Medulla oblongata (tissue), 1 donor: ENCODE measurements around the gene KCTD5.
"Not testable (repeated sequence)": the region's sequence is repeated elsewhere in the genome, so short reads cannot be mapped to it uniquely, and the experiment has no call there.

Experiments used
- DNase-seq: peaks from one replicate; pipeline ENCODE4 v3.0.0-alpha.2; 2015; ENCODE audit errors: extremely low spot score

Gene KCTD5

GRCh38 chr16:2710021-2710710 is 27.8 kb downstream of the KCTD5 start:
- no peak for DNase-seq

DNA sequence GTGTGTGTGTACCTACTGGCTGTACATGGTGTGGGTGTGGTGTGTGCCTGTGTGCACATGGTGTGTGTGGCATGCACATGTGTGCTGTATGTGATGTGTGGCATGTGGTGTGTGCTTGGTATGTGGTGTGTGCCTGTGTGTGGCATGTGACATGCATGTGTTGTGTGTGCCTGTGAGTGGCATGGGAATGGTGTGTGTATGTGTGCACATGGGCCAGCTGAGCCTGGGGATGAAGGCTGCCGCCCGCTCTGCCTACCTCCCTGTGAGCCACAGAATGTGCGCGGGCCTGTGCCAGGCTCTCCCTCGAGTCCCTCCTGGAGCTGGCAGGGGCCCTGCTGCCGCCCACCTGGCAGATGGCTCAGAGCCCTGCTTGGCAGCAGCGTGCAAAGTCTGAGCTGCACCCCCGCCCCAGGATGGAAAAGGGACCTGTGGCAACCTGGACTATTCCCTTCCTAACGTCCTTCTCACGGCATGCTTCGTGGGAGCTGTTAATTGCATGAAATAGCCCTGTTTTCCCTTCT is 28.4 kb downstream of the KCTD5 start:
- no peak for DNase-seq

DNA sequence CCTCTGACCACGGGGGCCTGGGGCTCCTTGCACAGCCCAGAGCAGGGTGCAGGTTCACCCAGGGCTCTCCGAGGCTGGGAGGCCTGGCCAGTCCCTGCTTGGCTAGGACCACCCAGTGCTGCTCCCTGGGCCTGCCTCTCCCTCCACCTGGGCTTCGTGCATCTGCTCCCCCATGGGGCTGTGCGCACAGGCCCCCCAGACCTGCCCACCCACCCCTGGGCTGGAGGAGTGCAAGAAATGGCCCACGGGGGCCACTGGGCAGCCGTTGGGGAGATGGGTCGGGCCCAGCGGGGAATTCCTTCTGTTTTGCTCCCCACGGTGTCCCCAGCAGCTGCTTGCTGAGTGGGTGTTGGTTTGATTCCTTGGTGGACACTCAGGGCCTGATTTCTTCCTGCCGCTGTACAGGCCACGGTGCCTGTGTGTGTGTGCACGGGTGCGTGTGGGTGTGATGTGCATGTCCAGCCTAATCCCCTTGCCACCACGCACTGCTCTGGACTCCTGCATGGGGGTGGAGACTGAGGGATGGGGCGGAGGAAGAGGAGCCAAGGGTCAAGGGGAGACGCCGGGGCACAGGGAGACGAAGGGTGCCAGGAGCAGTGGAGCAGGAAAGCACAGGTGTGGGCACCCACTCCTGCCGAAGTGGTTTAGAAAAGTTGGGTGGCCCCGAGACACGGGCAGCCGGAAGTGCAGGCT is 29.2 kb downstream of the KCTD5 start:
- no peak for DNase-seq

DNA sequence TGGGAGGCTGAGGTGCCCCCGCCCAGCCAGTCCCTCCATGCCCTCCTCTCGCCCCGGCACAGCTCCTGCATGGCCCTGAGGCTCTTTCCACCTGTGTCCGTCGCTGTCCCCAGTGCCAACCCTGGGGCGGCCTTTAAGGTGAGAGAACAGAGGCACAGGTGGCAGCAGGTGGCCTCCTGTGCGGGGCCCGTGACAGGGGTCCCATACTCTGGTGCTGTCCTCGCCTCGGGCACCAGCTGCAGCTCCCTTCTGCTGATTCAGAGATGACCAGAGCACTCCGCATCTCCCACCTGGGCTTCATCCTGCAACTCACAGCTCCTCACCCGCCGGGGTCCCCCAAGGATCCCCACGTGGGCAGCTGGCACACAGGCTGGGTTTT is 29.7 kb downstream of the KCTD5 start:
- no peak for DNase-seq

- no peak for DNase-seq
Observed at GRCh38 chr16:2712546-2712945, 30.2 kb downstream of the KCTD5 start.

DNA sequence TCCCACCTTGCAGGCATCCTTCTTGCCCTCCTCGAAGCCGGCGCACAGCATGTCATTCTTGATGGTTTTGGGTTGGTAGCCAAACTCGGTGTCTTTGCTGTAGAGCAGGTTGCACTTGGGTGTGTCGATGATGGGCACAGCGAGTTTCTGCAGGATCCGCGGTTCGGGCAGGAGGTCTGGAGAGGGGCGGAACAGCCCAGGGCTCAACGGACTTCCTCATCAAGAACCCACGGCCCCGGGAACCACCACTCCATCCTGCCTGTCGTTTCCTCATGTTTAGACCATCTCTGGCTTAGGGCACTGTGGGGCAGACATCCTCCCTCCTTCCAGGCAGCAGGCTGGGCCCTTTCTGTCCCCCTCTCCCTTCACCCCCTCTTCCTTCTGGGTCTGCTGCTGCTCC is 31.2 kb downstream of the KCTD5 start:
- no peak for DNase-seq

- DNase-seq, result no peak
Observed at GRCh38 chr16:2713985-2714774, 31.9 kb downstream of the KCTD5 start.

DNA sequence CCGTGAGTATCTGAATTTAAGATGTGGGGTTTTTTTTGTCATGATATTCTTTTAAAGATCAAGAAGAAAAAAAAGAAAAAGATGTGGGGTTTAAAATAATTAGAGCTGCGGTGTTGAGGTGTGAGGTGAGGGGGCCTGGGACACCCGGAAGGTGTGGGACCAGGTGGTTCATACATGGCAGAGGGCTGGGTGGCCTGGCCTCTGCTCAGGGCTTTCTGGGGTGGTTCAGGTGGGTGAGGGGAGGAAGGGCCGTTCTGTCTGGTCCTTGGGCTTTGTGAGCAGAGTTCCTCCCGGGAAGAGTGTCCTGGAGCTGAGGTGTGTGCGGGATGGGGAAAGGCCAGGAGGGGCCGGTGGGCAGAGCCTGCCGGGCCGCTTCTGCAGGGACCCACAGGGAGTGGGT is 32.7 kb downstream of the KCTD5 start:
- DNase-seq, result no peak

GRCh38 chr16:2715519-2715918 is 33.2 kb downstream of the KCTD5 start:
- peak; percentile 15 for DNase-seq

DNA sequence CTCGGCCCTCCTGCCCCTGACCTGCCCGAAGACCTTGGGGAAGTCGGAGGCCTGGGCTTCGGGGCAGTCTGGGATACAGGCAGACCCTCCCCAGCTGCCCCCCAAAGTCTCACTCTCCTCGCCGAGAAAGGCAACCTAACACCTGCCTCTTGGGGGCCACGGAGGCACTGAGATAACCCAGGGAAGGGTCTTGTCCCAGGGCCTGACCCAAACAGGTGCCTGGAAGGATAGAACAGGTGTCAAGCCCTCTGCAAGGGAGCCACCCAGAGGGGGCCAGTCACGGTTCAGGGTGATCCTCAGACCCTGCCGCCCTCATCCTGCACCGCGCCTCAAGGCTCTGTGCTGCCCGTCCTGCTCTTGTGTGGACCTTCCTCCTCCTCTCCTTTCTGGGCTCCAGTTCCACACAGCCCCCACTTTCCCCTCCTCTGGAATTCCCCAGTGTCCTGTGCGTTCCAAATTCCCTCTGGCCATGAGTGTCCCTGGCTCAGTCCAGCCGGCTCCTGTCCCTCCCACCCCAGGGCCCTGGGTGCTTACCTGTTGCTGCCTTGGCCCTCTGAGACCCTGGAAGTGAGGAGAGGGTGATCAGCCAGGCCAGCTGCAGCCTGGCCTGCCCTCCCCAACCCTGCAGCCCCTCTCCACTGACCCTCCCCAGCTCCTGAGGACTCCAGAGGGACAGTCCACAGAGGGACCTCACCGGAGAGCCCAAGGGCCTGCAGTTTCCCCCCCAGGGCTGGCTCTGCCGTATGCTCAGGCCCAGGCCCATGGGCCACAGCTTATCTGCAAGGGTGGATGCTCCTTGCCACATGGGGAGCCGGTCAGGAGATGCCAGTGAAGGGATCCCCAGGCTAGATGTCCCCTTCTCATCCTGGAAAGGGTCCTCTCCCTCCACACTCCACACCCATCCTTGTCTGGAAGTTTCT is 33.9 kb downstream of the KCTD5 start:
- DNase-seq, result no peak

DNA sequence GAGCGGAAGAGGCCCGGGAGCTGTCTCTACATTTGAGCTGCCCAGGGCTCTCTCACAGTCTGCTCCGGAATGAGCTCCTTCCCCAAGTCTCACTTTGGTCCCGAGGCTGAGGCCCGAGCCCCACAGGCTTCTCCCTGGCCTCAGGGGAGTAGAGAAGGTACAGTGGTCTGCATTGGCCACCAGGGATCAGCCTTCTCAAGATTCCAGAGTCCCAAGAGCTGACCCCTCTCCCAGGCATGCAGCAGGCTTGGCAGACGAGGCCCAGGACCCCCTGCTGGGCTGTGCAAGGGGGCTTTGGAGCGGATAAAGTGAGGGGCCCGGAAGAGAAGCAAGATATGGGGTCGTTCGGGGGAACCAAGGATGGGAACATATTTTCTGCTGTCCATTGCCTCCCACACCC is 34.6 kb downstream of the KCTD5 start:
- DNase-seq, result no peak

DNA sequence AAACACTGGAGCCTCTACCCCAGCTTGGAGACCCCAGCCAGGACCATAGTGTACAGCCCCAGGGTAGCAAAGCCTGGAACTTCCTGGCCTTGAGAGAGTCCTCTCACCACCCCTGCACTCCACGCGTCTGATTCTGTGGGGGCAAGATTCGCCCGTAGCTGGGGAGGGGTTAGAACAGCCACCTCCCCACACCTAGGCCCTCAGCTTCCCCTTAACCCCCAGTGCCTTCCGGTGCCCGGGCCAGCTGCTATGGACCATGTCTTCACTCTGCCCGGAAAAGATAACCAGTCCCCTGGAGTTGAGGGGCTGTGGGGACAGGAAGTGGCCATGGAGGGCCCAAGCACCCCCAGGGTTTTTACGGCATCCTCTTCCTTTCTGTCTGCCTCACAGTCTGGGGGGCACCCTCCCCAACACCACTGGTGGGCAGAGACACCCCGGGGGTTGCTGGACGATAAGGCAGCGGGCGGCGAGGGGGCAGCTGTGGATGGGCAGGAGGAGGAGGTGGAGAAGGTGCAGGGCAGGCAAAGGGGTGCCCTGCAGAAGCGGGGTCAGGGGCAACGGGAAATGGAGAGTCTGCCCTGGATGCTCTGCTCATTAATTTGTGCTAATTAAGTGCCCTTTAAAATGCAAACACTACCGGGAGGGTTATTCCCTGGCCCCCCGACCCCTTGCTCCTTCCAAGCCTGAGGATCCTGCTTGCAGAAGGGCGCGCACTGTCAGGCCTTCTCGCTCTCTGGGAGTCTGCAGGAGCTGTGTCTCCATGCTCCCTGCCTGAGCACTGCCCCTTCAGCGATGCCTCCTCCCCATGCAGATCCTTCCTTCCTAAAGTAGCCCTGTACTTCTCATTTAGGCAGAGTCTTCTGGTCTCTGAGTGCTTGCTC is 35.3 kb downstream of the KCTD5 start:
- DNase-seq, result no peak

DNA sequence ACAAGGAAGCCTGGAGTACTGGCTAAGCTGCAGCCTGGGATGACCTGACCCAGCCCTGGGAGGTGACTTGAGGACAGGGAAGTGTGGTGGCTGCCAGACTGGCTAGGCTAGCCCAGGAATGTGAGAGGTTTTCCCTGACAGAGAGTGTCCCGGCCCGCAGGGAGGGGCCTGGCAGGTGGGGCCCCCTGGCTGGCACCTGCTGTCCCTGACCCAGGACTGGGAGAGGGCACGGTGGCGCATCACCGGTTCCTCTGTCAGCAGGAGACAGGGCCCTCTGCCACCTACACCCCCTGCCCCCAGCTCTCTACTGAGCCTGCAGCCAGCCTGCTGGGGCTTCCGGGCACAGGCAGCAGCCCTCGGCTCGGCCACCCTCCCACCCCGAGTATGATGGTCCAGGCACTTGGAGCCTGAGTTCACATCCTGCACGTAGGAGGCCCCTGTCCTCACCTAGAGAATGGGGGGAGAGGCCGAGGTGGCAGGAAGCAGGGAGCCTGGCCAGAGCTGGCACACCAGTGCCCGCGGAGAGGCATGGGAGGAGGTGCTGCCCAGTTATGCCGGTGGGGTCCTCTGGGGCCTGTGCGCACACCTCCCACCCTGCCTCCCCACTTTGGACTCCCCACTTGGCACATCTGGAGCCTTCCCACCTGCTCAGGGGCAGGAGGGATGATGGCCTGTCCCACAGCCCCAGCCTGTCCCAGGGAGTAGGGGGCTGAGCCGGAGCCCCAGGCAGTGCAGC is 37.2 kb downstream of the KCTD5 start:
- DNase-seq, result no peak

- DNase-seq, result no peak
Observed at GRCh38 chr16:2720064-2720457, 37.7 kb downstream of the KCTD5 start, which contains the start of gene PRSS27. PRSS27 (minus strand) TSS chr16:2720224; CDS start chr16:2720160, 64 bp downstream.

GRCh38 chr16:2720719-2721633 is 38.7 kb downstream of the KCTD5 start:
- DNase-seq, result peak; percentile 66

DNA sequence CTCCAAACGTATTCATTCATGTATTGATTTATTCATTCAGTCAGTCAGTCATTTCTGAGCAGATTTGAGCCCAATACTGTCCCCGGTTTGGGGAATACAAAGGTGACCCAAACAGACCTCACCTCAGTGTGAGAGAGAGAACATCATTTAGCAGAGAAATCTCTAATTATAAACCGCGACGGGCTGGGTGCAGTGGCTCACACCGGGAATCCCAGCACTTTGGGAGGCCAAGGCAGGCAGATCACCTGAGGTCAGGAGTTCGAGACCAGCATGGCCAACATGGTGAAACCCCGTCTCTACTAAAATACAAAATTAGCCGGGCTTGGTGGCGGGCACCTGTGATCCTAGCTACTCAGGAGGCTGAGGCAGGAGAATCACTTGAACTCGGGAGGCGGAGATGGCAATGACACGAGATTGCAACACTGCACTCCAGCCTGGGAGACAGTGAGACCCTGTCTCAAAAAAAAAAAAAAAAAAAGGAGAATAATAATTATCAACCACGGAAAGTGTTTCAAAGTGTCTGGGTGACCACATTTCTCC is 39.4 kb downstream of the KCTD5 start:
- DNase-seq, result not testable (repeated sequence)

DNA sequence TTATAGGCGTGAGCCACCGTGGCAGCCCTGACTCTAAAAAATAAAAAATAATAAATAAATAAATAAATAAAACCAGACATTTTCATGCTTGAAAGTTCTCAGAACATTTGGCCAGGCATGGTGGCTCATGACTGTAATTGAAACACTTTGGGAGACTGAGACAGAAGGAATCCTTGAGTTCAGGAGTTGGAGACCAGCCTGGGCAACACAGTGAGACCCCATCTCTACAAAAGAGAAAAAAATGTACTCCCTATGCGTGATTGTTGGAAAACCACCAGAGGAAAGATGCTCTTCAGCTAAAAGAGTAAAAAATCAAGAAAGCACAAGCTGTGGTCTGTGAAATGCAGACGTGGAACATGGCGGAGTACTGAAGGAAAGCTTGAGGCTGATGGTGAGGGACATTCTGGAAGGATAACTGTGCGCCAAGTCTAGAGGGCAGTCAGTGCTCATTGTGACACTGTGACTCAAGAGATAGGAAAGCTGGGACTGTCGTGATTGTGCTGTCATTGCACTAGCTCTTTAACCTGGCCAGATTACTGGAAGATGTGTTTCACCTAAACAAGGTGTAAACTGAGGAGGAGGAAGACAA is 41.9 kb downstream of the KCTD5 start:
- no peak for DNase-seq

GRCh38 chr16:2724816-2725348 is 42.6 kb downstream of the KCTD5 start:
- DNase-seq, result no peak
